Rectal smooth muscle tissue (tissue), 1 donor: ENCODE results near the gene KRT17.

Source experiments
- H3K27ac ChIP-seq: one replicate; pipeline ENCODE4 v1.7.0; 2013; ENCODE audit warnings: low read depth, low read length, inconsistent platforms
- H3K27me3 ChIP-seq: one replicate; pipeline ENCODE4 v1.7.0; 2013; ENCODE audit warnings: low read length; ENCODE audit not compliant: control insufficient read depth, insufficient read depth
- H3K36me3 ChIP-seq: one replicate; pipeline ENCODE4 v1.7.0; 2013; ENCODE audit warnings: low read length; ENCODE audit not compliant: control insufficient read depth, insufficient read depth
- H3K4me1 ChIP-seq: one replicate; pipeline ENCODE4 v1.7.0; 2013; ENCODE audit warnings: low read length; ENCODE audit not compliant: control insufficient read depth, insufficient read depth
- H3K4me3 ChIP-seq: one replicate; pipeline ENCODE4 v1.7.0; 2013; ENCODE audit warnings: low read length
- H3K9ac ChIP-seq: one replicate; pipeline ENCODE4 v1.7.0; 2013; ENCODE audit warnings: low read length

Gene KRT17

DNA sequence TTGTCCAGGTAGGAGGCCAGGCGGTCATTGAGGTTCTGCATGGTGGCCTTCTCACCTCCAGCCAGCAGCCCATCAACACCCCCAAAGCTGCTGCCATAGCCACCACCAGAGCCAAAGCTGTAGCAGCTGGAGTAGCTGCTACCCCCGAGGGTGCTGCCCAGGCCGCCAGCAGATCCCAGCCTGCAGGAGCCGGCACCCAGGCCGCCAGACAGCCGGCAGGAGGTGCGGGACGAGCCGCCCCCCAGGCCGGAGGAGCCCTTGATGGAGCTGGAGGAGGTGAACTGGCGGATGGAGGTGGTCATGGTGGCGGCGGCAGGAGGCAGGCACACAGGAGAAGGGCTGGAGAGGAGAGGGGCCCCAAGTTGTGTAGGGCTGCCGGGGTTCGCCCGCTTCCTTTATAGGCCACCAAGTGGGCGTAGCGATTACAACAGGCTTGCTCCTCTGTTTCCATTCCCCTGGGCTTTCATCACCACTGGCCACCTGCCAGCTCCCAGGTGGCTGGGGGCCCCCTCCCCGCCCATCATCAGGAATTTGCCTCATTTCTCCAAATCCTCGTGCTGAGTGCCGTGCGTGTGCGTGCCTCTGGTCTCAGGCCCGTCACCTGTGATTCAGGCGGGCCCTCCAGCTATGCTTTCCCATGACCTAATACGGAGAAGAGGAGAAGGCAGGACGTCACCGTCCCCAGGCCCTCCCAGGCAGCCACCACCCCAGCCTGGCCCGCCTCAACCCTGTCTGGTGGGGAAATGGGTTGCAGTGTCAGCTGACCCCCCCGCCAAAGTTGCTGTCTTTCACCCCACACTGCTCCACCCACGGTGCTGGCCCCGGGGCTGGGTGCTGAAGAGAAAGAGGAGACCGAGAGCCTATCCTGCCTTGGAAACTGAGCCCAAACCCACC is at the start of gene KRT17:
KRT17 (minus strand) TSS at position 368 of the 894 bp plus-strand sequence; CDS start at position 302, 66 bp downstream.
- H3K27me3 ChIP-seq = no peaks in the 10 kb centered on the region
- H3K36me3 ChIP-seq = no peaks in the 10 kb centered on the region
- no peak within 1 kb of the TSS for H3K9ac ChIP-seq
- H3K4me1 ChIP-seq = no peaks in the 10 kb centered on the region
- no peak within 1 kb of the TSS for H3K4me3 ChIP-seq
- H3K27ac ChIP-seq = no peak within 1 kb of the TSS

DNA sequence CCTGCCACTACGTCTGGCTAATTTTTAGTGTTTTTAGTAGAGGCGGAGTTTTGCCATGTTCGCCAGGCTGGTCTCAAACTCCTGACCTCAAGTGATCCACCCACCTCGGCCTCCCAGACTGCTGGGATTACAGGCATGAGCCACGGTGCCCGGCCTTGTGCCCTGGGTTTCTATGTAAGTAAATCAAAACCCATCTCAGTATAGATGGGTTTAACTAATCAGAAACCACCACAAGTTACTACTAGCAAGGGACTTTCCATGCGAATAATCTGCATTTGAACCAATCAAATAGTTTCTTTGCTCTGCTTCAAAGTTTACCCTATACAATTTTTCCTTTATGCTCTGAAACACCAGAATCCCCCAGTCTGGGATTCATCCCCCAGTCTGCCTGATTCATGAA is 47.8 kb upstream of the KRT17 start:
- no peaks in the 10 kb centered on the region for H3K36me3 ChIP-seq
- H3K4me1 ChIP-seq = no peaks in the 10 kb centered on the region
- H3K27ac ChIP-seq = no peak overlapping the region
- H3K27me3 ChIP-seq = no peaks in the 10 kb centered on the region
- no peak overlapping the region for H3K4me3 ChIP-seq
- no peak overlapping the region for H3K9ac ChIP-seq

DNA sequence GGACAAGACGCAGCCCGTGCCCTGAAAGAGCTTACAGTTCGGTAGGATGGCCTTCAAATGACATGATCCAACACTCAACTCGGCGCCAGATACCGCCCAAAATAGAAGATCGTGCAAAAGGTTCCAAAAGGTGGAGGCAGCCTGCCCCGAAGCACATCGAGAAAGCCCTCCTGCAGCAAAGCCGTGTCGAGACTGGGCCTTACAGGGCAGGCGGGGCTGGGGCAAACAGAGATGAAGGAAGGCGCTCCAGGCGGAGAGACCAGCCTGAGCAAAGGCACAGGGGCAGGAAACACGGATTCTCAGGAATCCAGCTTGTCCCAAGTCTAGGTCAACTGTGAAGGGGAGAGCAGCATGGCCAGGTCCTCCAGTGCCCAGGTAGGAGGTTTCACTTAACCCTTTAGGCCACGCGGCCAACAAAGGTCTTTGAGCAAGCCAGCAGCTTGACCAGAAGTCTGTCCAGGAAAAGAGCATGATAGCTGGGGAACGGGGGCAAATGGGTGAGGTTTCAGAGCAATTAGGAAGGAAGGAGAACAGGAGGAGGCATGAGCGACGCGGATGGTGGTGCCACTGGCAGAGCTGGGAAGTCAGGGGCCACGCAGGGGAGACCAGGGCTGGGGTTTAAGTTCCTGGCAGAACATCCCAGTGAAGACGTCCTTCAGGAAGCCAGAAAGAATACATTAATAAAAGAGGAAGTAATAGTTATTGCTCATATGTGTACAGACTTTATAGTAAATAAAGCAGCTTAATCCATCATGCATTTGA is 43.1 kb upstream of the KRT17 start:
- Histone ChIP-seq H3K9ac (no peak overlapping the region), H3K4me3 (no peak overlapping the region), H3K36me3 (no peaks in the 10 kb centered on the region), H3K4me1 (peaks cover 6% of the 10 kb centered on the region), H3K27me3 (no peaks in the 10 kb centered on the region), H3K27ac (no peak overlapping the region)

DNA sequence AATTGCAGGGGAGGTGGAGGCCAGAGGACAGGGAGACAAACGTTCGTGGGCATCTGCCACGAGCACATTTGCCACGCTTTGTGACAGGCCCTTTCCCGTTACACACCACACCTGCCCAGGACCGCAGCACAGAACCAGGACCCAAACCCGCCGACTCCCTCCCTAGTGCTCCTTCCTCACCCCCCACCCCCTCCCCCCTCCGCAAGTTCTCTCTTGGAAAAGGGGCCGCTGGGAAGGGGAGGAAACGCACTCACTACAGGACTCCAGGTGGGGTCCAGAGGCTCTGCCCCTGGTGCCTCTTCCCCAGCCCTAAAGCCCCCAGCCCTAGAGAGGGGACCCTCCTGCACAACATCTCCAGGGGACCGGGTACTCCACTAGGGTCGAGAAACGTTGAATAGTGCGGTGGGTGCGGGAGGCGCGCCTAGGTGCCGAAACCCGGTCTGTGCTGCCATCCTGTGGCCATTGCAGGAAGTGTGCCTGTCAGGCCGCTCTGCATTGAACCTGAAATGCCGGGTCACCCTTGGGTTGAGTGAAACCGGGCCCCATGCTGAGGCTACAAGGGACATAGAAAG is 42.4 kb upstream of the KRT17 start:
- H3K27ac ChIP-seq = peak overlapping the region; percentile 88
- no peak overlapping the region for H3K9ac ChIP-seq
- no peaks in the 10 kb centered on the region for H3K36me3 ChIP-seq
- H3K4me1 ChIP-seq = peaks cover 6% of the 10 kb centered on the region
- H3K27me3 ChIP-seq = no peaks in the 10 kb centered on the region
- H3K4me3 ChIP-seq = peak overlapping the region; percentile 77

DNA sequence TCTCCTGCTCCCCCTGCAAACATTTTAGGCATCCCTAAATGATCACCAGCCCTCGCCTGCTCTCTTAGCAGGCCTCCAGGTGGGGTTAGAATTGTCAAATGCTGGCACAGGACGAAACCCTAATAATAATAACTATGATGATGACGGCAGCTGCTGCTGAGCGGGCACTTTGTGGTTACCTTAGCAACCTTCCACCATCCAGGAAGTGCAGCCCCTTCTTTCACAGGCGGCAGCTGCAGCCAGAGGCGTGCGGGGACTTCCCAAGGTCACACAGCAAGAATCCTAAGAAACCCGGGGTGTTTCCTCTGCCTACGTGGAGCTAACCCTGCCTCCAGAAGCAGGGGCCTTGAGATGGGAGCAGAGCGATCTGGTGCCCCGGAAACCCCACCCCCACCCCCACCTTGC is 41.9 kb upstream of the KRT17 start:
- H3K4me1 ChIP-seq = peaks cover 6% of the 10 kb centered on the region
- peak overlapping the region; percentile 88 for H3K27ac ChIP-seq
- no peaks in the 10 kb centered on the region for H3K27me3 ChIP-seq
- H3K36me3 ChIP-seq = no peaks in the 10 kb centered on the region
- H3K9ac ChIP-seq = peak overlapping the region; percentile 17
- peak overlapping the region; percentile 77 for H3K4me3 ChIP-seq

DNA sequence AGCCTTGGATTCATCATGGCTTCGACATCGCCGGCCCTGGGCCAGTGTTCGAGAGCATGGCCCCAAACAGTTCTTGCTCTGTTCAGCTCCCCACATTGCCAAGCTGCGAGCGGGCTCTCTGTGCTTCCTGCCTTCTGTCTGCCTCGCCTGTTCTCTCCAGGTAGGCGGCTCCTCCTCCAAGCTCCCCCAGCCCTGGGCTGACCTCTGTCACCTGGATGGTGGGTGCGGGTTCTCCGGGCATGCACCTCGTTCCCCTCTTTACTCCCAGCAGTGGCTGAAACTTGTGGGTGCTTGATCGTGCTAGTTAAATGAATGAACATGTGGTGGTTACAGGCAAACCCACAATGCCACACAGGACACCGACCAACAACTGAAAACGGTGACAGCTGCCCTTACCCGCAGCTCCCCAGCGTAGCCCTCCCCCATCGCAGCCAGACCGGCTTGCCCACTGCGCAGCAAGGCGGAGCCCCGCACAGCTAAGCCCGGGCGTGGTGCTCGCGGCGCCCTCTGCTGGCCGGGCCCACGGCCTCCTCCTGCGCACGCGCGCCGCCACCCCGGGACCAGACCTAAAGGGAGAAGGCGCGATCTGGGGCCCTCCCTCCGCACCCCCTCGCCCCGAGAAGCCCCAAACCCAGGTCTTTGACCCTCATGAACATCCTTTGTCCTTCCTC is 41.3 kb upstream of the KRT17 start:
- H3K27me3 ChIP-seq = no peaks in the 10 kb centered on the region
- no peaks in the 10 kb centered on the region for H3K36me3 ChIP-seq
- H3K4me1 ChIP-seq = peaks cover 6% of the 10 kb centered on the region
- H3K4me3 ChIP-seq = peak overlapping the region; percentile 77
- H3K9ac ChIP-seq = peak overlapping the region; percentile 80
- H3K27ac ChIP-seq = peak overlapping the region; percentile 88

DNA sequence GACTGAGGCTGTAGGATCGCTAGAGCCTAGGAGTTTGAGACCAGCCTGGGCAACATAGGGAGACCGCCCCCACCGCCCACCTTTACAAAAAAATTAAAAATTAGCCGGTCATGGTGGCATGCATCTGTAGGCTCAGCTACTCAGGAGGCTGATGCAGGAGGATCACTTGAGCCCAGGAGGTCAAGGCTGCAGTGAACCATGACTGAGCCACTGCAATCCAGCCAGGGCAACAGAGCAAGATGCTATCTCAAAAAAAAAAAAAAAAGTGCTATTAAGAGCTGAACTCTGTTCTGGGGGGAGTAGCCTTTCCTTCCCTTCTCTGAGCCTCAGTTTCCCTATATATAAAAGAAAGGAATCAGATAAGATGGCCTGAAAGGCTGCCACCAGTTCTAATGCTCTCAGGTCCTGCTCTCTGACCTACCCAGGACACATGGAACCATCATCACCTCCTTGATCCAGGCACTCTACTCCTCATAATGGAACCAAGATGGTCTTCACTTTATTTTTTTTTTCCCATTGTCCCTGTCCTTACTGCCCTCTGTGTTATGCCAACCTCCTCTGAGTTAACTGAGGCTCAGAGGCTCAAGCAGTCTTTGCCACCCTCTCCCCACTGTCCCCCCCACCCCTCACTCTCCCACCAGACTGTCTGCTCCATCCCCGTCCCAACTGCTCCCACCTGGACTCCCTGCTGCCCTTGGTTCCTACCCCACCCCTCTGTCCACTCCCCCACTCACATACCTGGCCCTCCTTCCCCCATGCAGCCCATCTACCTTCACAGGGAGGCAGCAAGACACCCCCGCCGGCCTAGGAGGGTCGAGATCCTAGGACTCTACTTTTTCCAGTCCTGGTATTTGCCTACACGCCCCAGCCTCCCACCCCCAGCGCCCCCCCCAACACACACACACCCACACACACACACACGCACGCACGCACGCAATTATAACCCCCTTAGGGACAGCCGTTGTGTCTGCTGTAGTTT is 40.5 kb upstream of the KRT17 start:
- Histone ChIP-seq H3K27me3 (no peaks in the 10 kb centered on the region), H3K4me1 (peaks cover 6% of the 10 kb centered on the region), H3K9ac (peak overlapping the region; percentile 80), H3K4me3 (peak overlapping the region; percentile 77), H3K27ac (peak overlapping the region; percentile 88), H3K36me3 (no peaks in the 10 kb centered on the region)

DNA sequence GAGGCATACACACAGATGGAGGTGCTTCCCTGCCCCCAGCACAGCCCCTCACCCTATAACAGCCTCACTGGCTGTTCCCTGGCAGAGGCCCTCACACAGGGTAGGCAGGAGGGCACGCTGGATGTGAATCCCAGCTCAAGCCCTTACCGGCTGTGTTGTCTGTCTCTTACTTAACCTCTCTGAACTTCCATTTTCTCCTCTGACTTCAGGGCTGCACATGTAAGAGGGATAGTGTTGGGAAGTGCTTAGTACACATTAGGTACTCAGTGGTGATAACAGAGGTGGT is 39.7 kb upstream of the KRT17 start:
- no peak overlapping the region for H3K27ac ChIP-seq
- no peak overlapping the region for H3K4me3 ChIP-seq
- H3K4me1 ChIP-seq = peaks cover 6% of the 10 kb centered on the region
- no peaks in the 10 kb centered on the region for H3K27me3 ChIP-seq
- no peak overlapping the region for H3K9ac ChIP-seq
- no peaks in the 10 kb centered on the region for H3K36me3 ChIP-seq

DNA sequence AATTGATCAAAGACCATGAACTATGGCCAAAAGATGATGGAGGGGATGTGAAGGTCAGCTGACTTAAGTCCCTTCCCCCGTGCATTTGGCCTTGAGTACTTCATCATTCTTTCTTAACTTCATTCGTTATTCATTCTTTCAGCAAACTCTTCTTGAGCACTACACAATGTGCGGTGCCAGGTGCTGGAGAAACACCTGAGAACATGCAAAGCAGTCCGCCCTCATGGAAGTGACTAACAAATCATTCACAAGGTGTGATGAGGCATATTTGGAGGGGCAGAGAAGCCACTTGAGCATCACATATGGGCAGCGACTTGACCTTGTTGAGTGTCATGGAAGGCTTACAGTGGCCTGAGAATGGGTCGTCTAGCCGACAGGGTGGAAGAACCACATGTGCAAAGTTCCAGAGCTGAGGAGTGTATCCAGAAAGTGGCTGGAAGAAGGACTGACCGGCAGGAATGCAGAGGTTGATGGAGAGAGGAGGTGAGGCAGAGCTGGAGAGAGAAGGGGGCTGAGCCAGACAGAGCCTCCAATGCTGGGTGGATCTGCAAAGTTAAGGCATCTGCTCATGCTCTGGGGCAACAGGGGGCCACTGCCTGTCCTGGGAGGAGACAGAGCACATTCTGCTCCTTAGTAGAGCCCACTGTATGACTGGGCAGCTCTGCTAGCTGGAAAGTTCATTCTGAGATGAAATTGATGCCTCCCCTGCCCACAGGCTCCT is 39.2 kb upstream of the KRT17 start:
- no peak overlapping the region for H3K27ac ChIP-seq
- no peaks in the 10 kb centered on the region for H3K27me3 ChIP-seq
- H3K36me3 ChIP-seq = no peaks in the 10 kb centered on the region
- H3K9ac ChIP-seq = no peak overlapping the region
- no peak overlapping the region for H3K4me3 ChIP-seq
- H3K4me1 ChIP-seq = peaks cover 6% of the 10 kb centered on the region

DNA sequence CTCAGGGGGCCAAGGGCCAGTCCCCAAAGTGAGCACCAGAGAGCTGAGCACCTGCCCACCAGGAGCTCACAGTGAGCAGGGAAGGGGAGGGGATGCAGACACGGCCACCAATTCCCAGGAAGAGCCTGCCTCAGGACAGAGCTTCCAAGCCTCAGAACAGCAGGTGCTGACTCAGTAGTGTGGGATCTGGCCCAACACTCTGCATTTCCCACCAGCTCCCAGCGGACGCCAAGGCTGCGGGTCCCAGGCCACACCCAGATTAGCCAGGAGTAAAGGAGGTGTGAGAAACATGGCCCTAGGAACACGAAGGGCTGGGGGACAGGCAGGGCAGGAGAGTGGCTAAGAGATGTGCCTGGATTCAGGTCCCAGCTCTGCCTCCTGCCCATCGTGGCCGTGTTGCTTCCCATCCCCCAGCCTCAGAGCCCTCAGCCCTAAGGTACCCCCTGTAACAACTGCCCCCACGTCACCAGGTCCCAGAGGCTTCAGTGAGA is 35.9 kb upstream of the KRT17 start:
- Histone ChIP-seq H3K4me1 (no peaks in the 10 kb centered on the region), H3K27me3 (no peaks in the 10 kb centered on the region), H3K9ac (no peak overlapping the region), H3K27ac (no peak overlapping the region), H3K36me3 (no peaks in the 10 kb centered on the region), H3K4me3 (no peak overlapping the region)
